Measurements from ENCODE around the gene GRIN2A.
A peak's percentile ranks its signal among the peaks of the same experiment; 100 is the strongest.

Gene GRIN2A

DNA sequence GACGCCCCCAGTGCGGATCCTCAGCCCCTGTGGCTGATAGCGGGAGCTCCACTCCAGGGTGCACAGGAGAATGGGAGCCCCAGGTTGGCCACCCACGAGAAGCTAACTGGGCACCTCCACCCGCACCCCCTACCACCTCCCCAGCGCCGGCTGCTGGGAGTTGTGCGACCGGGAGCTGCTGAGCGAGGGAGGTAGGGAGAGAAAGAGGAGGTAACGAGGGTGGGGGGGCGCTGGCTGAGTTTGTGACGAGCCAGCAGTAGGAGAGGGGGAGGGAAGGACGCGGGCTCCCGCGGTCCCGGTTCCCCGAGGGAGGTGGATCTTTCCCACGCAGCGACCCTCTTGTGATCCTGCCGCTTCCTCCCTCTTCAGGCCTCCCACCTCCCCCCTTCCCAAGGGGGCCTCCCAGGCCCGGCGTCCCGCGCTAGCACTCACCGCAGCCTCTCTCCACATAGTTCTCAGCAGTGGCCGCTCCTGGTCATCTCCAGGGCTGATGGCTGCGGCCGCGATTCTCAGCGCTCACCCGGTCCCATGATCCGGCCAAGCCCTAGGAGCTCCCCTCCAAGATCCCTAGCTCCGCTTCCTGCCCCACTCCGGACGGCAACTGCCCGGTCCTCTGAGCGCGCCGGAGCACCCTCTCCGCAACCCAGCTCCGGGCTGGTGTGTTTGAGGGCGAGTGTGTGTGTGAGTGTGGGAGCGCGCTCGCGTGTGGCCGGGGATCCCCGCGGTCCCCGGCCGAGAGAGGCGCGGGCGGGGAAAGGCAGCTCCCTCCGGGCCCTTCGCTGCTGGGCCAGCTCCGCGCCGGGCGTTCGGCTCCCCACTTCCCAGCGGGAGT lies at the start of gene GRIN2A:
Gene GRIN2A (minus strand): TSS at position 207 of the 832 bp plus-strand sequence. CDS start 2,017 bp downstream, outside the sequence.
- DNase-seq: no peak

DNA sequence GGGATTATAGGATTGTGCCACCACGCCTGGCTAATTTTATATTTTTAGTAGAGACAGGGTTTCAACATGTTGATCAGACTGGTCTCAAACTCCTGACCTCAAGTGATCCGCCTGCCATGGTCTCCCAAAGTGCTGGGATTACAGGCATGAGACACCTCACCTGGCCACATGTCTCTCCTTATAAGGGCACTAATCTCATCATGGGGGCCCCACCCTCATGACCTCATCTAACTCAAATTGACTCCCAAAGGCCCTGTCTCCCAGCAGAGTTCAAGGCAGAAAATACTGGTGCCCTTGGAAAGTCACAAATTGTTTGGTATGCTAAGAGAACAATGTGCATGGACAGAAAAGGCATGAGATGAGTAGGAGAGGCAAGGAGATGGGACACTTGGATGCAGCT lies 49.3 kb upstream of the GRIN2A start:
- DNase-seq: no peak

DNA sequence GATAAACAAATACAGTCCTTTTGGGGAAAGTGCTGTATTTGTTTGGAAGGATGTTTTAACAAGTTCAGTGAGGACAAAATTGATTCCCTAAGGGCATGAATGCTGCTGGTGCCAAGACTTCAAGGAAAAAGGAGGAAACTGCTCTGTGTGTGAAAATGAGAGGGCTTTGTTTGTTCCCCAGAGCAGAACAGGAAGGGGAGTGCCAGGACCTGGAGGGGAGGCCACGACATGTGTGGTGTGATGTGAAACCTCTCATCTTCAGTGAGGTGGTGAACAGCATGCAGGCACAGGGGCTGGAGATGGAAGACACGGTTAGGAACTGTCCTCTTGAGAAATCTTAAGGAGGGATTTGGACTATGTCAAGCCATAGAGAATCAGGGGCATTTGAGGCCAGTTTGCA lies 46.6 kb upstream of the GRIN2A start:
- DNase-seq: peak; percentile 8

DNA sequence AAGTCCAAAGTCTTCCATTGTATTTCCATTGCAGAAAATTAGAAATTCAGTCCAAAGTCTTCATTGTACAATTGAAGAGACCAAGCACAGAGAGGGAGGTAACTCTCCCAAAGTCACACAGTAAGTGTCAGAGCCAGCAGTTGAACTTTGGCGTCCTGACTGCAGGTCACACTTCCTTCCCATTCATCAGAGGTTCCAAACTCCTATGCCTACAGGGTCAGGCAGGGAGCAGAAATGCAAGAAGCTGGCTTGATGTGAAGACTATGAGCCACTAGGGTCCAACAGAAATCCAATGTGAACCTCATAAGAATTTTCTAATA lies 44.7 kb upstream of the GRIN2A start:
- DNase-seq: no peak

DNA sequence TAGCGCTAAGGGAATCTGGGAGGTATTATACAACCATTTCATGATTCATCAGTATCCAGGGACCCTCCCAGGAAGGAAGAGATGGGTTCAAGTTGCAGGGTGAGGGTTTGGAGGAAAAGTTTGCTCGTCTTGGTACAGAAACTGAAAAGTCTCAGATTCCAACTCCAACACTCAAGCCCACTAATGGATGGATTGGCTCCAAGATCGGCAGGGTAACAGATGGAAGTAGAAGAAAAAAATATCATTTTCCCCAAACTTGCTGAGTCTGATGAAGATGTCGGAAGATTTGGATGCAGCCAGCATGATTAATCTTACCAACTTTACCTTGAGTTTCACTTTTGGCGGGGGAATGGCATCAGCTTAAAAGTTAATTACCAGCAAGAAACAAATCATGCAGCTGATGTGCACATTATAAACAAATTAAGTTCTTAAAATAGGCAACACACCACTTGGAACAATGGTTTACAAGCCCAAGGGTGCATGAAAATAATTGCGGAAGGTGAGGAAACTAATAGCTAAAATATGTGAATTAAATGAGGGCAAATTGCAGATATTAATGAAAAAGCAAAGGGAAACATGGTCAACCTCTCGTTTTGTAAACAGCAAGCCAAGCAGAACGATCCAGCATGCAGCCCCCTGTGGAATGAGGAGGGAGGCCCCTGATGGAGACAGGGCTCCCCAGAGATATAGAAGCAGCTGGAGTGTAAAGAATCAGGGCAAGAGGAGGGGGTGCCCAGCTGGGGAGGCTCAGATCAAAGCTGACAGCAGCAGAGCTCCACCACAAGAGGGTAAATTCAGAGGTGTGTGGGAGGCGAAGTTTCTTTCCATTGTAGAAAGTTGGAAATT lies 44.1 kb upstream of the GRIN2A start:
- no peak for DNase-seq

DNA sequence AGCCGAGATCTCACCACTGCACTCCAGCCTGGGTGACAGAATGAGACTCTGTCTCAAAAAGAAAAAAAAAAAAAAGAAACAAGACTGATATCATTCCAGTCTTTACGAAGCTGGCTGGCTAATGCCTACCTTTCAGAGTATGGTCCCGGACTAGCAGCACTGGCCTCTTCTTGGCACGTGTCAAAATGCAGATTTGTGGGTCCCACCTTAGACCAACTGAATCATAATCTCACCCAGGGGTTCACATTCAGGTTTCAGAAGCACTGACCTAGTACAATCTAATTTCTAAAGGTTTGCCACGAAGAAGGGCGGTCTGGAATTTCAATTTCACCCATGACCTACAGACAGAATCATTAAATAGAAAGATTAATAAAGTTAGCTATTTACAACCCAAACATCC lies 43.4 kb upstream of the GRIN2A start:
- DNase-seq: no peak

DNA sequence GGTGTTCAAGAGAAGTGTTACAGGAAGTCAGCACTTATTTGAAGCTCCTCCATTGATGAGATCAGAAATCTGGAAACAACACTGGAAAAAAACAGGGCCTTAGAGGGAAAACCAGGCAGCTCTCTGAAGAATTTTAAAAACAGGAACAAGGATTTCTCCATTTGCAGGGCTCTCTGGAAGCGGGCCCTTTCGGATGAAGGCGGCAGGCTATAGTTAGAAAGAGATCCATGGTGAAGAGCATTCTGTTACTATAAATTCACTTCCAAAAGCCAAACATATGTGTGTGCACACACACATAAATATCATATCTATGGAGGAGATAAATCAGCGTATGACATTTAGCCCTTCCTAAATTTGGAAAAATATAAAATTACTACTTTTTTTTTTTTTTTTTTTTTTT lies 42.6 kb upstream of the GRIN2A start:
- DNase-seq: no peak

DNA sequence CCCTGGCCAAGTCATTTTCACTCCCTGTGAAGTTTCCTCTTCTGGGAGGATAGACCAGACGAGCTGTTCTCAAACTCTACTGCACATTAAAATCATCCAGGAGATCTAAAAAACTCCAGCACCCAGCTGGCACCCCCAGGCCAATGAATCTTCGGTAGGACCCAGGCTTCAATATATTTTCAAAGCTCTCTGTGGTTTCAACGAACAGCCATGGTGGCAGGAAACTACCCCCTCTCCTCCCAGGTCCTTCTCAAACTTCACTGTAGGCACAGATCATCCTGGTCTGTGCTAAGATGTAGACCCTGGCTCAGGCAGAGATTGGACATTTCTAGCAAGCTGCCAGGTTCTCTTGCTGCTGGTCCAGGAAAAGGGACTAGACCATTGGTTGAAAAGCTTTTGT lies 38.7 kb upstream of the GRIN2A start:
- no peak for DNase-seq

DNA sequence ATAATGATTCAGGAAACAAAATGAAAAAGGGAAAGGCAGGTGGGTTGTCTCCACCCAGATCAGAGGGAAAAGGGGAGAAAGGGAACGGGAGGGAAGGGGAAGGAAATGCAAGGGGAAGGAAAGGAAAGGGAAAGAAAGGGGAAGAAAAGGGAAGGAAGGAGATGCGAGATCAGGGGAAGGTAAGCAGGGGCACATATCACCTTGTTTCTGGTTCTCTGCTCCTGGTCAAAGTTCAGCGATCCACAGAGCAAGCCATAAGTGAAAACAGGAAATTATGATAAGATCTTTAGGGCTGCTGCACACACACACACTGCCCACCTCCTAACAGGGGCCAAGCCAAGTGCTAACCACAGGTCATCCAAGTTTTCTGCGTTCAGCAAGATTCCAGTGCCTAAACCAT lies 37.5 kb upstream of the GRIN2A start:
- no peak for DNase-seq

DNA sequence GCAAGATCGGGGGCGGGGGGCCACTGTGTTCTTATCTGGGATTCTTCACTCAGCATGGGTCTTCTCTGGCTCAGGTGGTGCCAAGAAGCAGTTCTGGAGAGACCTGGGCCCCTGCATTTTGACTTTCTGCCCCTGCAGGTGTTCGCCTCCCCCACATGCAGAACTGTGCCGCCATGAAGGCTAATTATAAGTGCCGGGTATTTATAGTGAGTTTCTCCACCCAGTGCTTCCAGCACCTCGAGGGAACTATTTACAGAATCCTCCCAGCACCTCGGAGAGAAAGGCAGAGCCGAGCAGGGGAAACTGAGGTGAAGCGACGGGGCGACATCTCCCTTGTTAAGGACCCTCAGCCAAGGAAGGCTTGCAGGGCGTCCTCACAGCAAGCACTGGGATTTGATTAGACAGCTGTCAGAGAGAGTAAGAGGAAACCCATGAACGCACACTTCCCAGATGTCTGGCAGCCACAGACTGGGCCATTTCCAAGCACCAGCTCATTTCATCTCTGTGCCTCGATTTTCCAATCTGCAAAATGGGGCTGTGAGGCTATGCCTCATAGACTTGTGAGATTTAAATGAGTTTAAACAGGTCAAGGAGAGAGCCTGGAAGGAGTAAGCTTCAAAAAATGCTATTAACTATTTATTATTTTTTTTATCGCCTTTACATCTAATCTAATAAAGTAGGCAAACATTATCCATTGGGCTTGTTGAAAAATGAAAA lies 36.4 kb upstream of the GRIN2A start:
- DNase-seq: no peak

DNA sequence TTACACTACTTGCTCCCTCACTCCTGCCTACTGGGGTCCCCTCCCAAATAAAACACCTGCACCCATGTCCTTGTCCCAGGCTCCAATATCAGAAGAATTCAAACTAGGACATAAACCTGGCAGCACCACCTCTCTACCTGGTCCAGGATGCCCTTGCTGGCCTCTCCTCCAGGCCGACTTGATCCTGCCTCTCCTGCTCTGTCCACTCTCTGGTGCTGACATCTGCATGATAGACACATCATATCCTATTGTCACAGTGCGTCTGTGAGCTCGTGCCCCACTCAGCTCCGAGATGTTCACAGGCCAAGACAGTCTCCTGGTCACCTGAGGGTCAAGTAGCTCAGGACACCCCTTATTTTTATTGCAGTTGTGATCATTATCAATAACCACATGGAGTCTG lies 31.5 kb upstream of the GRIN2A start:
- DNase-seq: no peak

DNA sequence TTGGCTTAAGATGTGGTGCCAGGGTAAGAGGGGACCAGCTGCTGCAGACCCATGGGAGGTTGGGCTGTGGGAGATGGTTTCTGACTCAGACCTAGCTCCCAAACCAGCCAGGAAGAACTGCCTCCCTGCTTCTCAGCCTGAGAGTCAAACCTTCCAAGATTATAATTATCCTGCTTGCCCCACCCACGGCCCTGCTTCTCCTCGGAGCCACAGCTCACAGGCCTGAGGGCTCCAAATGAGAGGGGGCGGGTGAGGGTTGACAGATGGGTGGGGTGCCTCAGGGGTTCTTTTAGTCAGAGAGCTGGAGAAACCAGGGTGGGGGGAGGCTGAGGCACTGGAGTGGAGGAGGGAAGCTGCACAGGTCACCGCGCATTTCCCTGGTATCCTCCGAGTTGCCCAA lies 28.7 kb upstream of the GRIN2A start:
- no peak for DNase-seq

DNA sequence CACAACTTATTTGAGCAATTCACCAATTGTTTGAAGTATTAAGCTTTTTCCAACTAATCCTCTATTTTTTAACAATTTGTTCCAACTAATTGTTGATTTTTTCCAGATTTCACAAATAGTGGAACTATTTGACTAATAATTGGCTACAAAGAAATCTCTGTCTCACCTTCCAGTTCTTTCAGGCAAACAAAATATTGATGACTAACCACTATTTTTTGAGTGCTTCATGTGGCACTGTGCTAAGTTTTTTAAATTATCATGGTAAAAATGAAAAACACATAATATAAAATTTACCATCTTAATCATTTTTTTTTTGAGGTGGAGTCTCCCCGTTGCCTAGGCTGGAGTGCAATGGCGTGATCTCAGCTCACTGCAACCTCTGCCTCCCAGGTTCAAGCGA lies 24.6 kb upstream of the GRIN2A start:
- DNase-seq: no peak

DNA sequence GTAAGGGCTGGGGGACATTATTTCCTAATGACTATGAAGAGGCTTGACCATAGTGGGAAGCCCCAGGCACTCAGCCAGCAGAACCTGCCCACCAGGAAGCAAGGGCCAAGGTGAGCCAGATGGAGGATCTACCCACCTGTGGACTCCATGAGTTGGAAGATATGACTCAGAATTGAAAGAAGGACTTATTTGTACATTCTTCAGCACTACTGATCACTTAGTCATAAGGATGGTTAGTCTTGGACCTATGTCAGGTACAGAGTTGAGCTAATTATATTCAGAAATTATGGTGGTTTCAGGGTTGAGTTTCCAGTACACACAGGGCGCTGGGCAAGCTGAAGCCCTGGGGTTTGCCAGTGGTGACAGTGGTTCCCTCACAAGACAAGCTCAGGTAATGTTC lies 24.0 kb upstream of the GRIN2A start:
- no peak for DNase-seq

DNA sequence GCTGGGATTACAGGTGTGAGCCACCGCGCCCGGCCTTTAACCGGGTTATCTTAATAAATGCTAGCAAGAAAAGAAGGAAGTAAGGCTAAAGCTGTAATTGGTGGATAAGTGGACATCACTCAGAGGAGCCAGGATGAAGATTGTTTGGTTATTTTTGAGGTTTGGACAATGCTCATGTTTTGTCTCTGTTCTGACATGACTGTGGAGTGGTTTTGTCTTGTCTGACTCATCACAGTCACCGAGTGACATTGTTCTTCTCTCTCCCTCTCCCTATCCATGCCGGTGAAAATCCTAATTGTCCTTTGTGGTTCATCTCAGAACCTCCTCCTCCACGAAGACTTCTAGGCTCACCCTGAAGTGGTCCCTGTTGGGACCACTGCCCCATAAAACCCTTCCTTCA lies 23.5 kb upstream of the GRIN2A start:
- DNase-seq: no peak

DNA sequence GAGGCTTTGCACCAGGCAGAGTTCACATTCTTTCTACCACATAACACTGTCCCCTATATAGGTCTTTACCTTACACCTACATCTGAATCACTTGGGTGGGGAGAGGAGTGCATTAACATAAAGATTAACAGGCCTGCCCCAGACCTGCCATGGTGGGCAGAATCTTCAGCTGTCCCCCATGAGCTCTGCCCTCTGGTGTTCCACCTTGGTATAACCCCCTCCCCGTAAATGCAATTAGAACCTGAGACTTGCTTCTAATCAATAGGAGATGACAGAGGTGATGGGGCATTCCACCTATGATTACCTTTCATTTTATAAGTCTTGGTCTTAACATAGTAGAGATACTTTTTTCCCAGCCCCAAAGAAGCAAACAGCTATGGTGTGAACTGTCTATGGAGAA lies 20.4 kb upstream of the GRIN2A start:
- DNase-seq: no peak

DNA sequence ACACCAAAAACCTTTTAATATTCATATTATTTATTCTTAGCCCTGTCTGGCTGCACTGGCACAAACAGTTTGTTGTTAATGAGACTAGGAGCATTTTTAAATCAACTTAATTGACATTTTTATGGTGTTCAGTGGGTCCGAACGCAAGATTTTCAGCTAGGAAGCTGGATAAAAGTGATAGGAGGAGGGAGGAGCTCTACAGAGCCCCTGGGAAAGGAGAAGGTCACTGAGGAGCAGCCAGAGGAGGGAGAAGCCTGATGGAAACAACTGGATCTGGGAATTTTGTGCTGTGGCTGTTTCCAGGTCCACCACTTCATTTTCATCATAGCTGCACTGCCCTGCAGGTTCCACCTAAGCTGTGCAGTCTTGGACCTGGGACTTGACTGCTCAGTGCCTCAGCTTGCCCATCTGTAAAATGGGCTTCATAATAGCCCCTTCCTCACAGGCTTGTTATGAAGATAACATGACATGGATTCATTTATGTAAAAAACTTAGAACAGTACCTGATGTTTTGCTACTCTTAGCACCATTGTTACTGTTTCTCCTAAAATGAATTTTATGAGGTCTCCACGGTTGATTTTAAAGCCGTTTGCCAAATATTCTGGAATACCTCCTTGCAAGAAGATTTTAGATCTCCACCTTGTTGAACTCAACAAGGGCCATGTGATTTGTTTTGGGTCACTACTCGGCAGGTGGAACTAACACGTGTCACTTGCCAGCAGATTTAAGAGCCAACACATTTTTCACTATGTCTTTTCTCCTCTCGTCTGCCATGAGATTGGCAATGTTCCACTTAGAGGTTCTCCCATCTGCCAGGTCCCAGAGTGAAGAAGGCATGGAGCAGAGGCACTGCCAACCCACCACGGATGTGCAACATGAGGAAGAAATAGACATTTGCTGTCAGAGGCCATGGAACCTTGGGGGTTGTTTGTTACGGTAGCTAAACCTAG lies 18.7 kb upstream of the GRIN2A start:
- DNase-seq: no peak

DNA sequence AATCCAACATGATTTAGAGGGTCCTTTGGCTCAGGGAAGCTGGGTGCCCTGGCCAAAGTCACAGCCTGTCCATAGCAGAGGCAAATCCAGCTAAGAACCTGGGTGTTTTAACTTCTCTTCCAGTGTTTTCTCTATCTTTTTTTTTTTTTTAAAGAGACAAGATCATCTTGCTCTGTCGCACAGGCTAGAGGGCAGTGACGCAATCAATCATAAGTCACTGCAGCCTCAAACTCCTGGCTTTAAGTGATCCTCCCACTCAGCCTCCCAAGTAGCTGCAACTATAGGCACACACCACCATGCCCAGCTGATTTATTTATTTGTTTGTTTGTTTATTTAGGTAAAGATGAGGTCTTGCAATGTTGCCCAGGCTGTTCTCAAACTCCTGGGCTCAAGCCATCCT lies 14.8 kb upstream of the GRIN2A start:
- DNase-seq: peak; percentile 64

DNA sequence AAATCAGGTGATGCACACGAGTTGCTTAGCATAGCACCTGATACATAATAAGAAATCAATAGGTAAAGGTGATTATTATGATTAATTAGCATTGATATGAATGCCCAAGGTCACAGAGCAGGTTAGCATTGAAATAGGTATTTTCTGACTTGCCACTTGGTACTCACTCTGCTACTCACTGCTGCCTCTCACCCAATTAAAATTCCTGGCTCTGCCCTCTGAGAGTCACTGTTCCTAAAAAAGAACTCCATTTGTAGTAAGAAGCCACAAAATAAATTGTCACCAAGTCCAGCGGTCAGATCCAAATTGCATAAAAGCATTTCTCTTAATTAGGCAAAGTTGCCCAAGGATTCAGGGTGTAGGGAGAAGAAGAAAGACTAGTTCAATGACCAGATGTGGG lies 8.9 kb upstream of the GRIN2A start:
- no peak for DNase-seq

DNA sequence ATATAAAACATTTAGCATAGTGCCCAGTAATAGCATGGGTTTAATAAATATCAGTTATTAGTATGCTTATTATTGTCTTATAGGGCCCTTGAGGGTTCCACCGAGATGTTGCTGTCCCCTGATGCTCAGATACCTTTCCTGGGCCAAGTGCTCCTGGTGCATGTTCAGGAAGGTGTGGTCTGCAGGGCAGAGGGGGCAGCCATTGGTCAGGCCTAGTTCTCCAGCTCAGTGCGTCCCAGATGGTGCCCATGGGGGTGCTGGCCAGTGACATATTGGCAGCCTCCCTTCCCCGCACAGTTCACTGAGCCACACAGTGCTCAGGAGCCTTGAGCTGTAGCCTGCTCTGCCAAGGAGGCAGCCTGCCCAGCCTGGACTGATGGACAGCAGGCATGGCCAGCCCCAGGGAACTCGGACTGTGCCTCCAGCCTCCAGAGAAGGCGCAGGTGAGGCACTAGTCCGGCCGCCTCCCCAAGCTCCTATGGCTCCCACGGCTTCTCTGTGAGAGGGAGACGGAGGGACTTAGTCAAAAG lies 7.7 kb upstream of the GRIN2A start:
- no peak for DNase-seq

DNA sequence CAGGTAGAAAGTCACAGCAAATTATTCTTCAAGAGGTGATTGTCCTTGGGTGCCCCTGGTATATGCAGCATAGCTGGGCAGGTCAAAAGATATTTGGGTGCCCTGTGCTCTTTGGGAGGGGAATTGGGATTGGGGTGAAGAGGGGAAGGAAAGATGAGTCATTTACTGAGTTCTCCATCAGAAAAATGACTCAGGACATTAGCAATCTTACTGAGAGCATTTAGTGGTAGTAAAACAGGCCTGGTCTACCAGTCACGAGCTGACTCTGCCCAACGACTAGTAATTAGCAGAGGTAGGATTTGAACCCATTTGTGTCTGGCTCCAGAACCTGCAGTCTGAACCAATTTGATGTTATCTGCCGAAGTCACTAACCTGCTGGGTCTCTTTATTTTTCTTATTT lies 6.0 kb upstream of the GRIN2A start:
- DNase-seq: no peak

Measured in MV-4-11 (cell line).